PFSK-1 (cell line): ENCODE measurements around the gene HOXC11.

Experiments used
- FOXP2 ChIP-seq: optimal IDR thresholded peaks from 2 replicates; pipeline ENCODE3; 2011; ENCODE audit warnings: borderline replicate concordance, control low read depth, inconsistent platforms; ENCODE audit not compliant: insufficient read depth; ENCODE audit errors: extremely low read length, extremely low read depth
- POLR2AphosphoS5 ChIP-seq: IDR thresholded peaks from 2 replicates; pipeline ENCODE4 v1.6.1; 2012; ENCODE audit warnings: low read depth, mild to moderate bottlenecking, control low read depth, low read length, moderate library complexity
- REST ChIP-seq, 2 experiments: IDR thresholded peaks; 2 replicates each; pipeline versions ENCODE4 v1.6.1 to v1.8.0; 2011 to 2012; ENCODE audit warnings: low read depth in 2 of 2, low read length in 2 of 2, control low read depth in 1 of 2, inconsistent platforms in 1 of 2, mild to moderate bottlenecking in 1 of 2, moderate library complexity in 1 of 2; ENCODE audit not compliant: insufficient read depth in 1 of 2
- SIN3A ChIP-seq: IDR thresholded peaks from 2 replicates; pipeline ENCODE4 v1.6.1; 2012; ENCODE audit warnings: mild to moderate bottlenecking, low read length, moderate library complexity, borderline replicate concordance; ENCODE audit not compliant: insufficient read depth
- TAF1 ChIP-seq: IDR thresholded peaks from 2 replicates; pipeline ENCODE4 v1.6.1; 2012; ENCODE audit warnings: low read length, control low read depth, borderline replicate concordance; ENCODE audit not compliant: insufficient read depth

HOXC11 gene

GRCh38 chr12:53968214-53969127 lies 4.5 kb upstream of the HOXC11 start:
- TF ChIP-seq REST (IDR thresholded peaks at IDR 0.05; ENCODE audit: insufficient read depth in 1 of 2, low read depth in 2 of 2, low read length in 2 of 2) (no peak), FOXP2 (no peak), TAF1 (no peak)

DNA sequence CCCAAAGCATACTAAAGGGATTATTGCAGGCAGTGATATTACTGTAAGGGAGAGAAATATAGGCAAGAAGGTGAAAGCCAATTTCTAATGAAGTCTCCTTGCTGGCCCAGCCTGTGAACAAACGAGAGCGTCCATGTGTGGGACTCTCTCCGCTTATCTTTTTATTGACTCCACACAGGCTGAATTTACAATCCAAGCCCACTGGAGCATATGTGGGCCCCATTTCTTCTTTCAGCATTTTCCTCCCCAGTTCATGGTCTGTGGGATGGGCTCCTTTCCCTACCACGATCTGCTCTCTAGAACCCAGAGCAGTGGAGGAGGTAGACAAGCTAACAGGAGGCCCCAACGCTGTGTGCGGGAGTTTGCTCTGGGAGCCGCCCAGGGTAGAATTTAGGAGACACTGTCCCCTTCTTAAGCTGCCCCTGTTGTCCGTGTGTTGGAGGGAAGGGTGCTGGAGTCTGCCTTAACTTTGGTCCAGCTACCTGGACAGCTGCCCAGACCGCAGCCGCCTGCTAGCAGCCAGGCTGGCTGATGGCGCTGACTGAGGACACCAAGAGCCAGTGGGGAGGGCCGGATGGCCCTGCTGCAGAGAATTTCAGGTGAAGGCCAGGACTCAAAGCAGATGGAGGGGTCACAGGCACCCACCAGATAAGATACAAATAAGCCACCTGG lies 3.2 kb upstream of the HOXC11 start:
- no peak for TF ChIP-seq REST (IDR thresholded peaks at IDR 0.05; ENCODE audit: insufficient read depth in 1 of 2, low read depth in 2 of 2, low read length in 2 of 2)
- no peak for TF ChIP-seq FOXP2
- no peak for TF ChIP-seq TAF1
- no peak for TF ChIP-seq POLR2AphosphoS5
- TF ChIP-seq SIN3A: no peak

DNA sequence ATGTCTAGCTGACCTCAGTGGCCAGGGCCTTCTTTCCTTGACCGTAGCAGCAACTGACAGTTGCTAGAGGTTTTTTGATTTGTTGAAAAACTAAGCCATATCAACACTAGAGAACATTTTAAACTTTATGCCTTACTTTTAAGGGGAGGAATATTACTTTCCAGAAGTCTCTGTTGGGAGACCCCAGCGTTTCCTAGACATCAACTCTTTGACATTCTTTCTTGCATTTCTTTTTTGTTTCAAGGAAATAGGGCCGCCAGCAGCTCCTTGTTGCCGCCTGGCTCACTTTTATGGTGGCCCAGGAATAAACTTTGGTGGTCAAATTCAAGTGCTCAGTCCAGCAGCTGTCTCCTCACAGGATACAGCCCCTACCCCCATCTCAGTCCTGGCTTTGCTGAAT lies 2.5 kb upstream of the HOXC11 start:
- TF ChIP-seq TAF1 (no peak), POLR2AphosphoS5 (no peak), REST (IDR thresholded peaks at IDR 0.05; ENCODE audit: insufficient read depth in 1 of 2, low read depth in 2 of 2, low read length in 2 of 2) (no peak), FOXP2 (no peak), SIN3A (no peak)

DNA sequence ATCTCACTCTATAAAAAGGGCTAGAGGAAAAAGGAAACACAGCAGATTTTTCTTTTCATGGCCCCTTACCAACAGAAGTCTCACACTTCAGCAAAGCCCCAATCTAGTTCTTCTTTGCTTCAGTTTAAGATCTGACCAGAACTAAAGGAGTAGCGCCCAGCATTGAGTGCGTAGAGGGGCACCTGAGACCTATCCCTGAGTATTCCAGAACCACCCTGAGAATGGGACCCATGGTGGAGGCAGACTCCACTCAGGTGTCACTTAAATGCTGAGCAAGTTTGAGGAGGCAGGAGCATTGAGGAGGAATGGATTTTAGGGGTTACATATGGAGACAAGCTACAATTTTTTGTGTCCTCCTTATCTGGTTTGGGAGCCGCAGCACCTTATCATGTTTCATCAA lies 1.8 kb upstream of the HOXC11 start:
- TF ChIP-seq POLR2AphosphoS5: no peak
- no peak for TF ChIP-seq TAF1
- no peak for TF ChIP-seq REST (IDR thresholded peaks at IDR 0.05; ENCODE audit: insufficient read depth in 1 of 2, low read depth in 2 of 2, low read length in 2 of 2)
- no peak for TF ChIP-seq SIN3A
- TF ChIP-seq FOXP2: no peak
